ENCODE measurements around the gene SLC19A1. TPM values are rescaled to one million over a fixed set of nuclear protein-coding genes. Genes with fewer than 3 reads are reported as not detected.

SLC19A1 gene
- total RNA-seq, 1 donor = 7.4 TPM

DNA sequence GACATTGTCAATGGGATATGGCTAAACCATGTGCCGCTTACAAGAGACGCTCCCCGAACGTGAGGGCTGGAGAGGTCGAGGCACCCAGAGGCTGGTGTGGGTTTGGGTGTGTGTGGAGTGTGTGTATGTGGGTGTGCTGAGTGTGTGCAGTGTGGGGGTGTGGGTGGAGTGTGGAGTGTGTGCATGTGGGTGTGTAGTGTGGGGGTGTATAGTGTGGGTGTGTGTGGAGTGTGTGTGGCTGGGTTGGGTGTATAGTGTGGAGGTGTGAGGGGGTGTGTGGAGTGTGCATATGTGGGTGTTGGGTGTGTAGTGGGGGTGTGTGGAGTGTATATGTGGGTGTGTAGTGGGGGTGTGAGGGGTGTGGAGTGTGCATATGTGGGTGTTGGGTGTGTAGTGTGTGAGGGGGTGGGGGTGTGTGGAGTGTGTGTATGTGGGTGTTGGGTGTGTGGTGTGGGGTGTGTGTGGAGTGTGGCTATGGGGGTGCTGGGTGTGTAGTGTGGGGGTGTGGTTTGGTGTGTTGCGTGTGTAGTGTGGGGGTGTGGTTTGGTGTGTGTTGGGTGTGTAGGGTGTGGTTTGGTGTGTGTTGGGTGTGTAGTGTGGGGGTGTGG is 42.2 kb downstream of the SLC19A1 start:
- TF ChIP-seq CTCF (IDR thresholded peaks at IDR 0.05; ENCODE audit: insufficient read depth, low read length) = no peak
- no peak overlapping the region for H3K4me3 ChIP-seq (ENCODE audit: low read depth, low read length)
- no peak for DNase-seq (ENCODE audit: low read depth)

GRCh38 chr21:45499201-45499750 is 43.0 kb downstream of the SLC19A1 start:
- TF ChIP-seq CTCF (IDR thresholded peaks at IDR 0.05; ENCODE audit: insufficient read depth, low read length) = no peak
- H3K4me3 ChIP-seq (ENCODE audit: low read depth, low read length) = no peak overlapping the region

DNA sequence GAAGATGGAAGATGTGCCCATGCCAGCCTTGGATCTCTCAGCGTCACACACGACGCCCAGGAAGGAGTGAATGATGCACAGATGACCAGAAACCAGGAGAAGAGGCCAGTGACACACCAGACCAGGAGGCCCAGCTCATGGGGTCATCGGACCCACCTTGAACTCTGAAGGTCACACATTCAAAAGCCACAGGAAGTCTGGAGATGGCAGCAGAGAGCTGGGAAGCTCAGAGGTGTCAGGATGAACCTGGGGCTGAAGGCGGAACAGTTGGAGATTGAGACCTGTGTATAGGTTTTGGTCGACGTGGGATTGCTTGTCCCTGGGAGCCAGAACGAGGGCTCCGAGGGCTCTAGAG is 43.6 kb downstream of the SLC19A1 start:
- no peak for DNase-seq (ENCODE audit: low read depth)
- no peak overlapping the region for H3K4me3 ChIP-seq (ENCODE audit: low read depth, low read length)

More at GRCh38 chr21:45499201-45499750, 43.0 kb downstream of the SLC19A1 start:
- DNase-seq (ENCODE audit: low read depth) = no peak

DNA sequence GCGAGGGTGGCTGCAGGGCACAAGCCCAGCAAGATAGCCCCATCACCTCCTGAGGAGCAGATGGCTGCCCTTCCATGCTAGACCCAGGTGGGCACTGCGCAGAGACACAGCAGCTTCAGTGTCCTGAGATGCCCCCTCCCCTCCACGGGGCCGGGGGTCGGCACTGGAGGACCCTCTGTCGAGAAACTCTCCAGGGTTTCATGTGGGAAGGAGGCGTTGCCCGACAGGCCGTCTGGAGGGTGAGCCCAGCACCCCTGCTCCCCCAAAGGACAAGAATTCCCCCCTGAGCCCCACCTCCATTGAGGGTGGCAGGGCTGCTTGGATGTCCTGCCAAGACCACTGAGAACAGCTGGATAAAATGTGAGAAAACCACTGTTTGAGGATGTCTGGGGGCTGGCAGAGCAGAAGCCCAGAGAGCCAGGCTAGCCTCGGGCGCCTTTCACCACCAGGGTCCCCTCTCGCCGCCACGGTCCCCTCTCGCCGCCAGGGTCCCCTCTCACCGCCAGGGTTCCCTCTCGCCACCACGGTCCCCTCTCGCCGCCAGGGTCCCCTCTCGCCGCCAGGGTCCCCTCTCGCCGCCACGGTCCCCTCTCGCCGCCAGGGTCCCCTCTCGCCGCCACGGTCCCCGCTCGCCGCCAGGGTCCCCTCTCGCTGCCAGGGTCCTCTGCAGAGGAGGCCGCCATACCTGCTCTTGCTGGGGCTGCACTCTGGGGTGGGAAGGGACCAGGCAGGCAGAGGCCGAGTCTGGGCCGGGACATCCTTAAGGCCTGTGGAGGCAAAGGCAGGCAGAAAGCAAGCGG is 44.2 kb downstream of the SLC19A1 start:
- no peak for DNase-seq (ENCODE audit: low read depth)
- TF ChIP-seq CTCF (IDR thresholded peaks at IDR 0.05; ENCODE audit: insufficient read depth, low read length) = no peak
- no peak overlapping the region for H3K4me3 ChIP-seq (ENCODE audit: low read depth, low read length)

More for the DNA sequence above, 43.6 kb downstream of the SLC19A1 start:
- TF ChIP-seq CTCF (IDR thresholded peaks at IDR 0.05; ENCODE audit: insufficient read depth, low read length) = no peak

DNA sequence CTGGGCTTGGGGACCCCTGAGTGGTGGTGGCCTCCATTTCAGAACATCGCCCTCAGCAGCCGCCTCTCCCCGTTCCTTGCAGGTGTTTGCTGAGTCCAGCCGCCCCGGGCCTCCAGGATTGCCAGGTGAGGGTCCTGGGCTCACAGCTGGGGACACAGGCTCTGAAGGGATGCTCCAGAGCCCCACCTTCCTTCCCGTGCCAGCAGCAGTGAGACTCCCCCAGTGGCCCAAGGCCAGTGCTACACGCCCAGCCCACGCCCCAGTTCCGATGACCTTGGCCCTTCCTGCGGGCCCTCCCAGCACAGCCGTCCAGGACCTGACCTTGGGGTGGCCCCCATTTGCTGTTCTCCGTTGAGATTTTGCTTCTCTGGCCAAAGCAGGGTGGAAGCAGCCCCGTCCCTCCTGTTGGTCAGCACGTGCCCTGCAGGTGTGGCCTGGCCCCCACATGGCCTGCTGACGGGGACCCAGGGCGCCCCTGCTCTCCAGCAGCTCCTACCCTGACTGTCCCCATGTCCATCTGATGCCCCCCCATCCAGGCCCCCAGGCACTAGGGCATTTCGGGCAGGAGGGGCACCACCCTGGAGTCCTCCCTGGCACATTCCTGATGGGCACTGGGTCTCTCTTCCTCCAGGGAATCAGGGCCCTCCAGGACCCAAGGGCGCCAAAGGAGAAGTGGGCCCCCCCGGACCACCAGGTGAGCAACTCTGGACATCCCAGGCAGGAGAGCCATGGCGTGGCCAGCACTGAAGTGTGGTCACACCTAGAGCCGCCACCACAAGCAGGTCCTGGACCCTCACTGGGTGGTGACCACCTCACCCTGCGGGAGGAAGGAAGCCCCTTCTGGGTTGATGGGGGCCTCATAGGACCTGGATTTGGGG is 45.0 kb downstream of the SLC19A1 start:
- H3K4me3 ChIP-seq (ENCODE audit: low read depth, low read length) = no peak overlapping the region
- DNase-seq (ENCODE audit: low read depth) = no peak
- TF ChIP-seq CTCF (IDR thresholded peaks at IDR 0.05; ENCODE audit: insufficient read depth, low read length) = no peak

DNA sequence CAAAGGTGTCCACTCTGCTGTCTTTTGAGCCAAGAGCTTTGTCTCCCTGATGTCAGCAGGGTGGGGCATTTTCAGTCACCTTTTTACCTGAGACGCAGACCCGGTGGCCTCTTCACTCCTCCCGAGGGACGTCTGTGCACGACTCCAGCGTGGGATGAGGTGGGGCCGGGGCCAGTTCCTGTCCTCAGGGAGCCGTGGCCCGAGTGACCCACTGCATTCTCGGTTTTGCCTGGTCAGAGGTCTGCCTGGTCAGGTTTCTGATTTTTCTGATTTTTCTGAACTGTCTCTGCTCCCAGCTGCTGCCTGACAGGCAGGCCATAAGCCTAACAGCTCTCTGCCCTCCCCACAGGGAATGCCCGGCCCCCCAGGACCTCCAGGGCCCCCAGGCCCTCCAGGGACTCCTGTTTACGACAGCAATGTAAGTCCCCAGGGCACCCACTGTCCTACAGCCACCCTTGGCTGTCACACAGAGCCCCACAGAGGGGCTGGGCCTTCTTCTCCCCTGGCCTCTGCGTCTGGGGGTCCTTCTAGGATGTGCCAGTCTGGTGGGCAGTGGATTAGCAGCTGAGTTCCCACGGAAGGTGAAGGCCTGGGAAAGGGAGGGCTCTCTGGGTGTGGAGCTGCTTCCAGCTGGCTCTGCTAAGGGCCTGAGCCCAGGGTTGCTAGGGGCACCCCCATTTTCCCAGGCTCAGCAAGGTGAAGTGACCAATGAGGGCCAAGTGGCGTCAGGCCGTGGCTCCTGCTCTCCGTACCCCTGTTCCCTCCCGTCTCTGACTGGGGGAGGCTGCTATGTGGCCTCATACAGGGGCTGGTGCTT is 45.9 kb downstream of the SLC19A1 start:
- no peak overlapping the region for H3K4me3 ChIP-seq (ENCODE audit: low read depth, low read length)
- TF ChIP-seq CTCF (IDR thresholded peaks at IDR 0.05; ENCODE audit: insufficient read depth, low read length) = no peak
- no peak for DNase-seq (ENCODE audit: low read depth)
